GM21360 (cell line): Measurements from ENCODE around the gene SMLR1.
"Not testable (repeated sequence)": the region's sequence is repeated elsewhere in the genome, so short reads cannot be mapped to it uniquely, and the experiment has no call there.

Experiments
- ATAC-seq: cut with Tn5 transposase; IDR thresholded peaks from one replicate; pipeline ENCODE4 v1.9.1; 2021; ENCODE audit warnings: mild to moderate bottlenecking, moderate library complexity; ENCODE audit not compliant: unreplicated experiment

The SMLR1 gene

DNA sequence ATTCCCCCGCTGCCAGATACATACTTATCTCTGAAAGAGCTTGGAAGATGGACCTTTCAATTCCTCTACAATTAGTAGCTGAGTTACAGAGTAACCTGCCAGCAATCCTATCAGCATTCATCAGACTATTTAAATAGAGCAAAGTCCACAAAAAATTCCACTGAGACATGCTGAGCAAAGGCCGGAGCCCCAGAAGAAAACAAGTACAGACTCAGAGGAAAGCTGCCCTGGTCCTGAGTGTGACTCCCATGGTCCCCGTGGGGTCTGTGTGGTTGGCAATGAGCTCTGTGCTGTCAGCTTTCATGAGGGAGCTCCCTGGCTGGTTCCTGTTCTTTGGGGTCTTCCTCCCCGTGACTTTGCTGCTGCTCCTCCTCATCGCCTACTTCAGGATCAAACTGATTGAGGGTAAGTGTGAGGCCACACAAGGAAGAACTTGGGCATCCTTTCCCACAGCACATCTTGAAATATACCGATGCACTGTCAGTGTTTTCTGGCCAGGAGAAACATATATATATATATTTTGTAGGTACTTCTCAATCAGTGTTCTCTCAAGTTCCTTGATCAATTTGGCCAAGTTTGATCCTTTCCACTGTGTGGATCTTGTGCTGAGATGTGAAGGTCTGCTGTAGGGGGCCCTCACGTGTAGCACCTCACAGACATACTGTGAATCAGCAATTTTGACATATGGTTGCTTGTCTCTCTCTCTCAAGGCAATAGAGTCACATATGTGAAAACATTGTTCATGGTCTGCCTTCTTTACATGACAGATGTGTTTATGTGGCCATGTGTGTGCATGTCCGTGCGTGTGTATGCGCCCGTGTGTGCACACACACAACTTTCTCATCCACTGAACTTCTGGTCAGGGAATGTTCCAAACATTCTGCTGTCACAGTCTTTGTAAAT is at the start of gene SMLR1:
Gene SMLR1, plus strand, starts transcription at position 160 of the 903 bp plus-strand sequence. Its CDS starts 8 bp downstream, at position 168.
- no peak for ATAC-seq

DNA sequence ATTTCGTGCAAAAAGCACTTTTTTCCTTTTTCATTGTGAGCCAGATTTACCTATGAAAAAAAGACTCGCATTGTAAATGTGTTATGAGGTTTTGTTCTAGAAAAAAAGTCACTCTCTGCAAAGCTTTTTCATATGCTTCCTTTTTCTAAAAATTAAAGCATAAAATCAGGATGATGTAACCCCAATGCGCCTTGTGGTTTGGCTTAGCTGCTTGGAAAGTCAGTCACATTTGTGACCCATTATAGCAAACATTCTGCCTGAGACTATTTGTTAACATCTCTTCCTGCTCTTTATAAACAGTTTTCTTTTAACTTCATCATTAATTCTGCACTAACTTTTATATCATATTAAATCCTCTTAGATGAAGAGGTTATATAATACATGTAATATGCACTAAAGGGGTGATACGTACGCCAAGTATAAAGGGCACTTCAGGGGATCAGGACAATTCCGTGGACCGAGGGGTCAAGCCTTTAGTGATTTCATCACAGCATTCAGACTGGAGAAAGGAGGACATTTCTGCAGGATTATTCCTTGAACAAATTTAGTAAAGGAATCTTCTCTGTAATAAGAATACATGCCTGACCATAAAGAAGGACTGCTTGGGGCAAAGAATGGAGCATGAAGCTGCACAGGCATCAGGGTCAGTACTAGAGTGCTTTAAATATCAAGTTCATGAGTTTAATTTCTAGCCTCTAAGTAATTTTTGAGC is 48.1 kb upstream of the SMLR1 start:
- no peak for ATAC-seq

DNA sequence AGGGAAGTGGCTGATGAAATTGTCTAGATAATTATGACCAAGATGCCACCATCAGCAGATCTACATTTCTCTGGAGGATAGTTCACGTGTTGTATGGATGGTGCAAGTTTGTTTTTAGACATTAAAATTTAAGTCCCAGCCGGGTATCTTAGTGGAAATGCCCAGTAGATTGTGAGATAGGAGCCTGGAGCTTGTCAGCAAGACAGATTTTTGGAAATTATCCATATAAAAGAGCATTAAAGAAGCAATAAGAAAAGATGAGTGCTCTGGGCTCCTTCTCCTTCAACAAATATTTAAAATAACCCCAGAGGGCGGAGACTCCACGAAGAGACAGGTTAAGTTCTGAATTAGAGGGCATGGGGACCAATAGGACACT is 47.6 kb upstream of the SMLR1 start:
- no peak for ATAC-seq

DNA sequence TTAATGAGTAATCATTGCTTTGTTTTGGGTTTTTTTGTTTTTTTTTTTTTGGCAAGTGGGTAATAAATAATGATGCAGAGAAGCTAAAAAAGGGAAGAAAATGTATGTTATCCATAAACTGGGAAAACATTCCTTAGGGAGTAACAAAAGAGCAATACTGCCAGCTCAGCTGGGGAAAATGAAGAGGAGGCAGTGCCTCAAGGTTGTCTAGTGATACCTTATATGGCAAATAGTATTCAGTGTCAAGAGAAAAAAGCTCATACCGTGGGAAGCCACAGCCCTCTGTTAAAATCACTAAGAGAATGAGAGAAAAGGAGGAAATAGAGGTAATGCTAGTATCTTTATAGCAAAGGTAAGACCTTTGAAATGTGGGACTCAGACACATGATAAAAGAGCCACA is 47.1 kb upstream of the SMLR1 start:
- ATAC-seq: no peak

DNA sequence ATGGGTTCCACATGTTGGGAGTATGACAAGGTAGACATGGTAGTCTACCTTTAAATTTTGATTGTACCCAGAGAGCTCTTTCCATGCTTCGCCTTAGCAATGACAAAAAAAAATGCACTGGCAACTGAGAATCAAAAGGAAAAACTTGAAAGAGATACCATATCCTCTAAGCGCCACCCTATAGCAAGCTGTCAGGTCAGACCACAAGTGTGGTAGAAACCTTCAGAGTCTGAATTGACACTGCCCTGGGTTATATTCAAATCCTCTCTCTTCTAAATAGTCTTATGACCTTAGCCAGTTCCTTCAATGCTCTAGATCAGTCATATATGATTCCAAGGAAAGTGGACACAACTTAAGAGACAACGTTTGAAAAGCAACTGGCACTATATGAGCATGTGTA is 45.6 kb upstream of the SMLR1 start:
- no peak for ATAC-seq

DNA sequence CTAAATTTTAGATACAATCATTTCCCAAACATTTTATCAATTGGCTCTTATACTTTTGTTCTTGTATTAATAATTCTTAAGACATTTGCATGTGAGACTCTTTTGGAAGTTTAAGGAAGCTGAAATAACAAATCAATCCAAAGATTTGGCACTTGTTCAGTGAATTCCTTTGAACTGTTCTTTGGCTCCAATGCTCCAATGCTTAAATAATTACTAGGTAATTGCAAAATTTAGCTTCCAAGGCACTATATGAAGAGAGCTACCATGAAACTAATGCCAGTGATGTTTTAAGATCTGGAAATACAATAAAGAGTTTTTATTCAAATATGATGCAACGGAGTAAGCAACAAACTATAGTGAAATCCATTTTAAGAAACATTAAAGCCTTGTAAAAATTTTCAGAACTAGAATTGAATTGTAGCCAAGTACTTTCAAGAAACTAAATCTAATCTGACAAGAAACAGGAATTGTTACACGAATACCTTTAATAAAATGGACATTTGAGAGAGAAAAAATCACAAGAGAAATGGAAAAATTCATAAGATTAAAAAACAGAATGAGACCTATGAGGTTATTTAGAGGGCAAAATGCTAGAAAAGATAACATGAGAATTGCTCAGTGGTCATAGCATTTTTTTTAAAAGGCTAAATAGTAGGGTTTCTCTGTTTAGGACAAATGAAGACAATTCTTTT is 43.6 kb upstream of the SMLR1 start:
- ATAC-seq: no peak

DNA sequence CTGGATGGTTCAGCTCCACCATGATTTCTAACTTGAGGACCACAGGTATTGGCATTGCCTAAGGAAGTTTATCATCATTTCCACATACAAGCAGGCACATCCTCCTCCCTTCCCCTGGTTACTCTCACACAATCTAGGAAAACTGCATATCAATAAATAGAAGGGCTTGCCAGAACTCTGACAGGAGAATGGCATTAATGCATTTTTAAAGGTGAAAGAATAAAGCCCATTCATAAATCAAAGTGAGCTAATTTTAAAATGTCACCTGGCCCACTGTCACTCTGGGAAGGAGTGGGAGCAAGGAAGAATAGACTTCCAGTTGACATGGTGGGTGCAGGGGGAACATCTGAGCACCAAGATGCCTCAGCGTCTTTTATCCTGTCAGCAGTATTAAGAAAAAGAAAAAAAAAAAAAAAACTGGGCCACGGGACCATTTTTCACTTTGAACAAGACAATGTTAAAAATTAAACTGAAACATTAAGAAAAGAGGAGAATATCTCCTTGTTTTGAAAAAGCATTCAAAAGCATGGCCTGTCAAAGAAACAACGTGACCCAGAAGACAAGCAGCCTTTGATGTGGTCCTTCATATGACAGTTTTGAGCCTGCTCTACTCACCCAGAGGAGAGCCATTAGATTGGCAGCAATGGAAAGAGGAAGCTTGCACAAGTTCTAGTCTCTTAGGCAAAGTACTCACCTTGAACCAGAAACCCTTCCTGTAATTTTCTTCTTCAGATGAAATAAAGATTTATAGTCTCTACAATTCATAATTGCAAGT is 39.3 kb upstream of the SMLR1 start:
- no peak for ATAC-seq

DNA sequence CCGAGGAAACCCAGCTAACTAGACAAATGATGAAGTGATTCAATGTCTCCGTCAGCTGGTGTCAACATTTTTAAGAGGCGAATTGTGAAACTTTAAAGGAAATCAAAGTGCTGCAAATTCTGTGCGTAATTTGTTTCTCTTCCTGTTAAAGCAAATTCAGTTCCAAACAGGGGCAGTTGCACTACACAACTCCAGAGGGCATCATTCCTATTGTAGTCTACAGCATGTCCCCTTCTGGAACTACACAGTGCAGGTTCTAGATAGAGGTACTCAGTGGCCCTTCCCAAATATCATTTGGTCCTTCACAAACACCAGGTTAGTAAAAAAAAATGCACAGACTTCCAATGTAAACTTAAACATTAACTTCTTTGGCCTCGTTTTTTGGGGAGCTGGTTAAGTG is 38.3 kb upstream of the SMLR1 start:
- no peak for ATAC-seq

DNA sequence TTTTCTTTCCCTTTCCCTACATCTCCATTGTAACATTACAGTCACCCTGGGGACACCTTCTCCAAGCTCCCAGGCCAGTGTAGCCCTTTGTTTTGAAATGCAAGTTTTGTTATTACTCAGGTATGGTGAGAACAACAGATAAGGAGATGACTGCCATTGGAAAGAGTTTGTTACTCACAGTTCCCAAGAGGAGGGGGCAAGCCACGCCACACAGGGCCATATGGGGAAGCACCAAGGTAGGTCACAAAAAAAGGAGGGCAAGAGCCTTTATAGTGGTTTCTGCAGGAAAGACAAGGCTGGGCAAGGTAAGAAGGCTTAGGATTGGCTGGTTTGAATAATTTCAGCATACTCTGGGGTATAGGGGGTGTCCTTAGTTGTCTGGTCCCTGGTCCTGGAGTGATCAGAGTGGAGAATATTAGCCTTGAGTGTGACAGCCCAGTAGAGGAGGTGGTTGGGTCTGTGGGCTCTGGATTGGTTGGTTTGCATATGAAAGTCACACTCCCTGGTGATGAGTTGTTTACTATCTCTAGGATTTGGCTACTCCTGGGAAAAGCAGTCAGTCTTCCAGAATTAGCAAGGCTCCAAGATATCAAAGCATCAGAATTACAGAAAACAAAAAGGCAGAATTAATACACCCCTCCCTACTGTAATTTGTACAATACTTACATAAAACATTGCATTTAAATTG is 33.1 kb upstream of the SMLR1 start:
- ATAC-seq: no peak

DNA sequence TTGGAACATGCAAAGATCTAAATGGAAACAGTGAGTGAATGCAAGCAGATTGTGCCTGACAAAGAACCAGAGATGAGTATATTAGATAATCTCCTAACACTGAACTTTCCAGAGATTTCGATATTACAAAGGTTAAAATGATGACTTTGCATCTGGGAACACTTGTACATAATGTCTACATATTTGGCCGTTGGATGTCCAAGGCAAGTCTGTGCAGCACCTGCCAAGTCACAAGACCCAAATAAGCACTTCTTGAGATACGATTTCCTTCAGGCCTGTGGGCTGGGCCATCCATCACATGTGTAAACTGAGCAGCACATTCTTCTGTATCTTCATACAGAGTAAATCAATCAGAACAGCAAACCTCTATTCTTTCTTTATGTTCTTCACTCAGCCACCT is 32.5 kb upstream of the SMLR1 start:
- no peak for ATAC-seq

DNA sequence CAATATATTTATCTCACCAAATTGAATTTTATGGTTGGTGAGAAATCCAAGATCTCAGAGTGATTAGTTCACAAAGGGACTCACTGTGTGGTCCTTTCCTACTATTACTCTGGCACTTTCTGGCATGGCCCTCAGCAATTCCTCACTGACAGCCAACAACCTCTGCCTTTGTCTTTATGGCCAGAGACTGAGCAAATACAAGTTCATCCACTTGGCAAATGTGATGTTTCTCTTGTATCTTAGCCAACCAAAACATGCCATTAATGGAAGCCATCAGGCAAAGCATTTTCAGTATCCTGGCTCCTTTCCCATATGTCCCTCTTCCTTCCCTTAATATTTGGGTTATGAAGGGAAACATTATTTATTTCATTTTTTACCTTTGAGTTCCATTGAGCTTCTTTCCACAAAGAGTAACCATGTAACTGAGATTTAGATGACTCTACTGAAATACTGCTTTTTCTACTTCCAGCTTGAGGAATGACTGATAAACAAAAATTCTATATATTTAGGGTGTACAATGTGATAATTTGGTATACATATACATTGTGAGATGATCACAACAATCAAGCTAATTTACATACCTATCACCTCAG is 30.8 kb upstream of the SMLR1 start:
- ATAC-seq: no peak

DNA sequence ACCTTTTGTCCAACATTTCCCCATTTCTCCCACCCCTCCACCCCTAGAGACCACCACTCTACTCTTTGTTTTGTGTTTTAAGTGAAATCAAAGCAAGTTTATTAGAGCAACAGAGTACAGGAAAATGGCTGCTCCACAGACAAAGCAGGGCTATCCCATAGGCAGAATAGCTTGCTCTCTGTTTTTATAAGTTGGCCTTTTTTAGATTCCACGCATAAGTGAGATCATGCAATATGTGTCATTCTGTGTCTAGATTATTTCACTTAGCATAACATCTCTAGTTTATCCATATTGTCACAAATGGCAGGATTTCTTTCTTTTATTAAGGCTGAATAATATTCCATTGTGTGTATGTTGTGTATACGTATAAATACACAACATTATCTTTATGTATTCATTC is 30.1 kb upstream of the SMLR1 start:
- ATAC-seq: no peak

DNA sequence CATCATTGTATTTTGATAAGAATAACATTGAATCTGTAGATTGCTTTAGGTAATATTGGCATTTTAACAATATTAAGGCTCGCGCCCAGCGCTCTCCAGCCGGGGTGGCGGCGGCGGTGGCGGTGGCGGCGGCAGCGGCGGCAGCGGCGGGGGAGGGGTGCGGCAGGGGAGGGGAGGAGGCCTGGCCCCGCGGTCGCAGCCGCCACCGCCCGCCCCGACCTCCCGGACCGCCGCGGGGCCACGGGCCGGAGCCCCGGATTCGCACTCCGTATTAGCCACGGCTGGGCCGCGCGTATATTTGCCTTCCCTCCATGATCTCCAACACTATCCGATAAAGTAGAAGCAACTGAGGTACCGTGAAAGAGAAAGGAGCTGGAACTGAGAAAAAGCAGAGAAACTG is 25.8 kb upstream of the SMLR1 start:
- ATAC-seq: not testable (repeated sequence)

DNA sequence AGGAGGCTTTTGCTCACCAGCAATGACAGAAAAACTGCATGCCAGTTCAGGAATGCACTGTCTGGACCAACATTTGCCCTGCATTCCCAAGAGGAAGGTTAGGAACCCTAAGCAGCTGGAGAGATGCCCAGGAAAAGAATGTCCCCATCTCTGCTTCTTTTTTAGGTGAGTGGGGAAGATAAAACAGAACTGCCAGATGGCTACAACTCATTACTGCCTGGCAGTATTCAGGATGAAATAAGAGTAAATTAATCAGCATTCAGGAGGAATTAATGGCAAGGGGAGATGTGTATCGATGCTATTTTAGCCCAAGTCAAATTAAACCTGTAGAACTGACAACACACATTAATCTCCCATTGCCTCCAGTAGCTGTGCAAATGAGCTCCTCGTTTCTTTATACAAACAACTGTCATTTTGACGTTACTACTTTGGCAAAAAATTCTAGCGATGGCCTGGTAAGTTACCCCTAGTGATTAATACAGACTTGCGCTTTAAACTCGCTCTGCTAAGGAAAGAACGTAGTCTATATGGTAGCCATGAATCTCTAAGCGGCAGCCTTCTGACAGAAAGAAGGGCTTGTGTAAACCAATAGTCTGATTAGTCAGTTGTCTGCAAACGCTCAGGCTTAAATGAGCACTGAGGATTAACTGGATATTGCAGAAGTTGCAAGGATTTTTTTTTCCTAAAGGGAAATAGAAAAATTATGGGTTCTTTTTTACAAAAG is 16.7 kb upstream of the SMLR1 start:
- no peak for ATAC-seq

DNA sequence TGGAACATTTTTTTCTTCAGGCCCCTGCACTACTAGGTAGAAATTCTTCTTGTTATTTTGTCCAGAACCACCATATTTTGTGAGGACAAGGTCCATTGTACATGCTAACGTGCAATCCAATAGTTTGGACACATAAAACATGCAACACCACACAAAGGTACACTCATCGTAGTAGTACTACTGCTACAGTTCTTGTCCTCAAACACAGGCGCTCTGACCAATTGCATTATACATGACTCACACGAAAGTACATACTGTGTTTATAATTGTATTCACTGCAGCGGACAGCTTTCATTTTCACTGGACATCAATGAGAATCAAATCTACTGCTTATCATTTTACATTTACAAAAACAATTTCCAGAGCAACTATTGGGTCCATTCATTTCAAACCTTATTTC is 15.3 kb upstream of the SMLR1 start:
- no peak for ATAC-seq

DNA sequence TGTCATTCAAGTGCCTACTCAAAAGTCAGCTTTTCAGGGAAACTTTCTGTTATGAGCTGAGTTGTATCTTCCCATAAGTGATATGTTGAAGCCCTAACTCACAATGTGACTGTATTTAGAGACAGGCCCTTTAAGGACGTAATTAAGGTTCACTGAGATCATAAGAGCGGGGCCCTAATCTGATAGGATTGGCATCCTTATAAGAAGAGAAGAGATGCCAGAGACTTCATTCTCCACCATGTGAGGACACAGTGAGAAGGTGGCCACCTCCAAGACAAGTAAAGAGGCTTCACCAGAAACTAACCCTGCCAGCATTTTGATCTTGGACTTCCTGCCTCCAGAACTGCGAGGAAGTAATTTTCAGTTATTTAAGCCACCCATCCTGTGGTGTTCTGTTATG is 12.7 kb upstream of the SMLR1 start:
- ATAC-seq: no peak

DNA sequence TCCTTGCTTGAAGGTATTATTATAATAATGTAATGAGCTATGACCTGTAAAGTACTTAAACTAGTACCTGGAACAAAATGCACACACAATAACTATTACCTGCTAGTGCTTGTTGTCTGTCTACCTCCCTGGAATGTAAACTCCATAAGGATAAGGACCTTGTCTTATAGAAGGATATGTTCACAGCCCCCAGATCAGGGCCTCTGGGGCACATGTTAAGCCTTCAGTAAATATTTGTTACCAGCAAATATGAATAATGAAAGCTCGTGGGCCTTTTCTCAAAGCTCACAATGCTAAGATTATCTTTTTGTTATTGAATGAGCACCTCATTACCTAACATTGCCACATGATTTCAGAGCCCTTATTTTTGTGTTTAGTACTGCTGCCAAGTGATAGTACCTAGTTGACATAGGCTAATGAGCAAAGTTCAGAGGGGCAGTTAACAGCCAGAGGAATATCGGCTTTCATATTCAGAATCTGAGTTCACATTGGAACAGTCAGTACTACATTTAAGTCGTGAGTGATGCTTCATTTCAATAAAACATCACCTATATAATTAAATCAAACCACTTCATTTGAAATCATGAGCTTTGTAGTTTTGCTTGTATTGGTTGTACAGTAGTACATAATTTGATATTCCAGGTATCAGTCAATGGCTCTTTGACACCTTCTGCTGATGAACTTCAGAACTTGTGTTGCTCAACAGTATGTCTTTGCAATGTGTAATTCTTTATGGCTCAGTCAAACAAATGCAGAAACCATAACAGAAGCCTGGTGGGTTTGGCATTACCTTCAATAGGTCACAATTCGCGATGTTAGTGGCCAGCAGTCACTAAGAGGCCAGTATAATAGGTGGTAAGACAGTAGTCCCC is 11.8 kb upstream of the SMLR1 start:
- no peak for ATAC-seq

DNA sequence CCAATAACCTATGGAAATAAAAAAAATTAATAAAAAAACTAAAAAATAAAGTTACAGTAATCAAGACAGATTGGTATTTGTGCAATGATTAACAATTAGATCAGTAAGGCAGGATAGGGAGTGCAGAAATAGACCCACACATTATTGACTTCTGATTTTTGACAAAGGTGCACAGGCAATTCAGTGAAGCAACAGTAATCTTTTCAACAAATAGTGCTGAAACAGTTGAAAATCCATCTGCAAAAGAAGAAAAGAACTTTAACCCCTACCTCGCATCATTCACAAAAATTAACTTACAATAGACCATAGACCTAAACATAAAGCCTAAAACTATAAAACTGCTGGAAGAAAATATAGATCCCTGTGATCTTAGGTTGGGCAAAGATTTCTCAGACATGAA is 4.5 kb upstream of the SMLR1 start:
- no peak for ATAC-seq
